ENCODE measurements around the gene SPC24. TPM values are rescaled to one million over a fixed set of nuclear protein-coding genes. Genes with fewer than 3 reads are reported as not detected.

SPC24 gene
- total and polyA plus RNA-seq, 9 of the 15 experiments (the other 6 are each of a cell fraction or from before 2014, with no cell fraction given) = 18.2 to 154 (median 60.9) TPM

DNA sequence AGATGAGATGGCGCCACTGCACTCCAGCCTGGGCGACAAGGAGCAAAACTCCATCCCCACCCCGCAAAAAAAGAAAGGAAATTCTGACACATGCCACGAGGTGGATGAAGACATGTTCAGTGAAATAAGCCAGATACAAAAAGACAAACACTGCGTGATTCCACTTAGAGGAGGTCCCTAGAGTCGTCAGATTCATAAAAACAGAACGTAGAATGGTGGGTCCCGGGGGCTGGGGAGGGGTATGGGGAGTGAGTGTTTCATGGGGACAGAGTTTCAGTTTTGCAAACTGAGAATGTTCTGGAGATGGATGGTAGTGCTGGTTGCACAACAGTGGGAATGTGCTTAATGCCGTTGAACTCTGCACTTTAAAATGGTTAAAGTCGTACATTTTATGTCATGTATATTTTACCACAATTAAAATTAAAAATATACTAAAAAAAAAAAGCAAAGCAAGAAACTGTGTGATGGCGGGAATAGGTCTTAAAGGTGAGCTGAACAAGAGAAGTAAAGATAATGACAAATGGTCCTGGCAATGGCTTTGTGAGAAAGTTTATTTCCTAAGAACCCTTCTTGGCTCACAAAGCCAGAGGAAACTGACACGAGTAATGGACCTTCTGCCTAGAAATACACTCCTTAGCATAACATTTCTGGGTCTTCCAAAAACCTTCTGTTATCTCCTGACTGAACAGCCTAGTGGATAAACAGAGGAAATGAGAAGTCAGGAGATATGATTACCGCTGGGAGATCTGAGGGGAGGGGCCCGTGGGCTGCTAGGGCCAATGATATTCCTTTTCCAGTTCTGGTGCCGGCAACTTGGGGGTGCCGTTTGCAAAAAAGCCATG lies 4.2 kb upstream of the SPC24 start (continued):
- TF ChIP-seq HMG20A (CRISPR knock-in tag; conservative IDR thresholded peaks at IDR 0.05) (no peak), ZNF79 (CRISPR knock-in tag; IDR thresholded peaks at IDR 0.05; ENCODE audit: low read depth) (no peak), NR2C1 (IDR thresholded peaks at IDR 0.05) (no peak), NR2C1 (tag; IDR thresholded peaks at IDR 0.05) (no peak), ZNF263 (CRISPR knock-in tag; IDR thresholded peaks at IDR 0.05; ENCODE audit: borderline replicate concordance) (no peak), TCF3 (CRISPR knock-in tag; IDR thresholded peaks at IDR 0.05) (peak; percentile 30; the same call in 1 of the 2 replicates), EZH2 (IDR thresholded peaks at IDR 0.05; ENCODE audit: borderline replicate concordance, low read depth, low read length) (no peak), ZNF354B (CRISPR knock-in tag; IDR thresholded peaks at IDR 0.05) (no peak), FOXA1 (IDR thresholded peaks at IDR 0.05; ENCODE audit: borderline replicate concordance) (no peak), GATA2 (CRISPR knock-in tag; IDR thresholded peaks at IDR 0.05) (no peak), HNRNPK (IDR thresholded peaks at IDR 0.05; ENCODE audit: low read depth, low read length, poor library complexity, severe bottlenecking) (no peak)
- TF ChIP-seq, protein P1, sequence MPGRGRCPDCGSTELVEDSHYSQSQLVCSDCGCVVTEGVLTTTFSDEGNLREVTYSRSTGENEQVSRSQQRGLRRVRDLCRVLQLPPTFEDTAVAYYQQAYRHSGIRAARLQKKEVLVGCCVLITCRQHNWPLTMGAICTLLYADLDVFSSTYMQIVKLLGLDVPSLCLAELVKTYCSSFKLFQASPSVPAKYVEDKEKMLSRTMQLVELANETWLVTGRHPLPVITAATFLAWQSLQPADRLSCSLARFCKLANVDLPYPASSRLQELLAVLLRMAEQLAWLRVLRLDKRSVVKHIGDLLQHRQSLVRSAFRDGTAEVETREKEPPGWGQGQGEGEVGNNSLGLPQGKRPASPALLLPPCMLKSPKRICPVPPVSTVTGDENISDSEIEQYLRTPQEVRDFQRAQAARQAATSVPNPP (IDR thresholded peaks at IDR 0.05; ENCODE audit: borderline replicate concordance, insufficient read depth, insufficient read length) = no peak
